PC-9 (cell line): ENCODE results near the gene ZMIZ1. TPM values are rescaled to one million over a fixed set of nuclear protein-coding genes. Genes with fewer than 3 reads are reported as not detected.

ENCODE experiments used
- BruUV-seq: library from RNA; stranded (reverse); fragments of 400-500 nt; replicated peaks from 2 replicates; lab custom pipeline; 2021; lab: Mats Ljungman, UMichigan
- CTCF ChIA-PET: fragments of 300-600 bp; sonication (Branson Sonifier 250); formaldehyde crosslinking; loops from one replicate; lab custom pipeline; 2022; ENCODE audit warnings: antibody characterized with exemption; lab: Charles Lee
- POLR2A ChIA-PET: fragments of 300-600 bp; sonication (Branson Sonifier 250); formaldehyde crosslinking; loops from one replicate; lab custom pipeline; 2022; ENCODE audit warnings: antibody characterized with exemption; ENCODE audit not compliant: unreplicated experiment; lab: Charles Lee
- DNase-seq, 2 experiments: peaks; one replicate each; pipeline versions ENCODE4 v3.0.0 to v3.0.0-alpha.2; 2015 to 2022; ENCODE audit warnings: mixed read lengths in 1 of 2
- H2AFZ ChIP-seq: fragments of 200-600 bp; sonication (generic); 2 replicates; pipeline ENCODE4 v1.8.1; 2017; ENCODE audit warnings: antibody characterized with exemption
- H3F3A ChIP-seq: fragments of 200-600 bp; sonication (generic); 2 replicates; pipeline ENCODE4 v1.8.1; 2017; ENCODE audit warnings: antibody characterized with exemption, mild to moderate bottlenecking, low read depth; ENCODE audit not compliant: insufficient read depth
- H3K27ac ChIP-seq: fragments of 200-600 bp; sonication (generic); 2 replicates; pipeline ENCODE4 v1.6.1; 2016; ENCODE audit warnings: mixed run types
- H3K27me3 ChIP-seq: fragments of 200-600 bp; sonication (generic); 2 replicates; pipeline ENCODE4 v1.6.1; 2016; ENCODE audit warnings: low read depth, mixed run types; ENCODE audit not compliant: insufficient read depth
- H3K36me3 ChIP-seq: fragments of 200-600 bp; sonication (generic); 2 replicates; pipeline ENCODE4 v1.6.1; 2016; ENCODE audit warnings: low read depth, mixed run types
- H3K4me1 ChIP-seq: fragments of 200-600 bp; sonication (generic); replicated peaks from 2 replicates; pipeline ENCODE4 v1.6.1; 2016; ENCODE audit warnings: mixed run types; ENCODE audit not compliant: insufficient read depth
- H3K4me2 ChIP-seq: fragments of 200-600 bp; sonication (generic); 2 replicates; pipeline ENCODE4 v1.6.1; 2017; ENCODE audit warnings: mixed run types
- H3K4me3 ChIP-seq: fragments of 200-600 bp; sonication (generic); 2 replicates; pipeline ENCODE4 v1.6.1; 2016; ENCODE audit warnings: mixed run types
- H3K79me2 ChIP-seq: fragments of 200-600 bp; sonication (generic); 2 replicates; pipeline ENCODE4 v1.6.1; 2017; ENCODE audit warnings: low read depth, mixed run types
- H3K9me2 ChIP-seq: fragments of 200-600 bp; sonication (generic); 2 replicates; pipeline ENCODE4 v1.8.1; 2017; ENCODE audit warnings: mild to moderate bottlenecking; ENCODE audit not compliant: insufficient read depth
- H3K9me3 ChIP-seq: fragments of 200-600 bp; sonication (generic); 2 replicates; pipeline ENCODE4 v1.8.1; 2016; ENCODE audit warnings: low read depth; ENCODE audit not compliant: insufficient read depth
- H4K20me1 ChIP-seq: fragments of 200-600 bp; sonication (generic); 2 replicates; pipeline ENCODE4 v1.8.1; 2017; ENCODE audit not compliant: insufficient read depth
- EZH2 ChIP-seq: fragments of 200-600 bp; sonication (generic); IDR thresholded peaks from 2 replicates; pipeline ENCODE4 v1.8.0; 2017; ENCODE audit warnings: antibody characterized with exemption, low read depth
- intact Hi-C: fragments of 100-400 bp; cut with micrococcal nuclease; formaldehyde crosslinking; loops from one replicate; pipeline ENCODE4 v1.10.0; 2022; ENCODE audit not compliant: unreplicated experiment
- total RNA-seq: library from RNA; stranded (reverse); gene quantifications from 2 replicates; pipeline ENCODE4 v1.2.3, GENCODE V29; 2021
- TF ChIP-seq, protein P1 (sequence below): fragments of 200-600 bp; sonication (generic); conservative IDR thresholded peaks from 2 replicates; pipeline ENCODE4 v1.6.1; 2017; ENCODE audit warnings: mixed run types, antibody characterized with exemption, mild to moderate bottlenecking, moderate library complexity

The ZMIZ1 gene
- total RNA-seq, 1 experiment from 2014 or later, result 47.6 TPM

GRCh38 chr10:79292891-79293746 is 224.4 kb downstream of the ZMIZ1 start:
- H2AFZ ChIP-seq, result no peak overlapping the region
- no peaks in the 10 kb centered on the region for H3K9me2 ChIP-seq
- TF ChIP-seq EZH2, result no peak
- TF ChIP-seq, protein P1, sequence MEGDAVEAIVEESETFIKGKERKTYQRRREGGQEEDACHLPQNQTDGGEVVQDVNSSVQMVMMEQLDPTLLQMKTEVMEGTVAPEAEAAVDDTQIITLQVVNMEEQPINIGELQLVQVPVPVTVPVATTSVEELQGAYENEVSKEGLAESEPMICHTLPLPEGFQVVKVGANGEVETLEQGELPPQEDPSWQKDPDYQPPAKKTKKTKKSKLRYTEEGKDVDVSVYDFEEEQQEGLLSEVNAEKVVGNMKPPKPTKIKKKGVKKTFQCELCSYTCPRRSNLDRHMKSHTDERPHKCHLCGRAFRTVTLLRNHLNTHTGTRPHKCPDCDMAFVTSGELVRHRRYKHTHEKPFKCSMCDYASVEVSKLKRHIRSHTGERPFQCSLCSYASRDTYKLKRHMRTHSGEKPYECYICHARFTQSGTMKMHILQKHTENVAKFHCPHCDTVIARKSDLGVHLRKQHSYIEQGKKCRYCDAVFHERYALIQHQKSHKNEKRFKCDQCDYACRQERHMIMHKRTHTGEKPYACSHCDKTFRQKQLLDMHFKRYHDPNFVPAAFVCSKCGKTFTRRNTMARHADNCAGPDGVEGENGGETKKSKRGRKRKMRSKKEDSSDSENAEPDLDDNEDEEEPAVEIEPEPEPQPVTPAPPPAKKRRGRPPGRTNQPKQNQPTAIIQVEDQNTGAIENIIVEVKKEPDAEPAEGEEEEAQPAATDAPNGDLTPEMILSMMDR, result peak; percentile 73
- peak overlapping the region; percentile 64 for H3K27ac ChIP-seq
- ChIA-PET POLR2A (no interaction called here), CTCF (interaction anchor here (0.6 to 1.0 kb wide), 3 partner anchors 22 to 43 kb away, joined by 5 read pairs; no protein-coding TSS in a partner anchor)
- peaks cover 48% of the 10 kb centered on the region for H3K4me1 ChIP-seq
- intact Hi-C loops, result no loop called here
- H3F3A ChIP-seq, result peaks cover 23% of the 10 kb centered on the region
- peaks cover 10% of the 10 kb centered on the region; the same call in 1 of the 2 replicates for H3K36me3 ChIP-seq
- H3K9me3 ChIP-seq, result no peaks in the 10 kb centered on the region
- no peak overlapping the region for H3K4me3 ChIP-seq
- no TSS peak for BruUV-seq
- H3K79me2 ChIP-seq, result no peaks in the 10 kb centered on the region
- H4K20me1 ChIP-seq, result no peaks in the 10 kb centered on the region
- H3K27me3 ChIP-seq, result no peaks in the 10 kb centered on the region
- no peak for DNase-seq
- no peak overlapping the region for H3K4me2 ChIP-seq

DNA sequence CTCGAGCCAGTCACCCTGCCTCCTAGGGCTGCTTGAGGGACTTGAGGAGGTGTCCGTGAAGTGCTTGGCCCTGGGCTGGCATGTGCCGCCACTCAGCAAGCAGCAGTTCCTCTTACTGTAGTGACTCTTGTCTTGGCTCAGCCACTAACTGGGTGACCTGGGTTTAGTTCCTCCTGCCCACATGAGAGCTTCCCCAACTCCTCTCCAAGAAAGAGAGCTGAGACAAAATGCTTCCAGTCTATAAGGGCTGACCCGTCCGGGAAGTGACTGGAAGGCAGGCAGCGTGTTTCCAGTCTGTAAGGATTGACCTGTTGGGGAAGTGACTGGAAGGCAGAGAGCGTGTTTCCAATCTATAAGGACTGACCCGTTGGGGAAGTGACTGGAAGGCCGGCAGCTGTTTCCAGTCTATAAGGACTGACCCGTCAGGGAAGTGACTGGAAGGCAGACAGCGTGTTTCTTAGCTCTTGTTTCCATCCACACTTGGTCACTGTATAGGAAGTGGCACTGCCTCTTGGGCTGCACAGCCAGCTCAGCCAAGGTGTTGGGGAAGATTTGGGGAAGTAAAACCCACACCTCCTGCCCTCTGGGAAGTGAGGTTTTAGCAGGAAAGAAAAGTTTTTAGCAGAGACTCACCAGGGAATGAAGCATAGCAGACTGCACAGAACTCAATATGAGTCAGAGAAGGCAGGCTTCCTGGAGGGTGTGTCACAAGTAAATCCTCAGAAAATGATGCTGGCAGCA is 225.2 kb downstream of the ZMIZ1 start:
- BruUV-seq, result no TSS peak
- intact Hi-C loops, result no loop called here
- Histone ChIP-seq H3K4me3 (no peak overlapping the region), H3K4me1 (peaks cover 48% of the 10 kb centered on the region), H3K27ac (peak overlapping the region; percentile 64), H2AFZ (no peak overlapping the region), H3F3A (peaks cover 26% of the 10 kb centered on the region), H3K27me3 (no peaks in the 10 kb centered on the region), H3K36me3 (peaks cover 10% of the 10 kb centered on the region; the same call in 1 of the 2 replicates), H3K9me2 (no peaks in the 10 kb centered on the region), H3K9me3 (no peaks in the 10 kb centered on the region), H4K20me1 (no peaks in the 10 kb centered on the region), H3K79me2 (no peaks in the 10 kb centered on the region), H3K4me2 (0 out of 2 replicates have a peak overlapping the region, but pooled peaks have one; percentile 5)
- TF ChIP-seq EZH2, result no peak
- TF ChIP-seq, protein P1, result no peak
- DNase-seq, result peak in 1 of 2 experiments; percentile 69
- POLR2A ChIA-PET, result interaction anchor here (0.7 kb wide), 1 partner anchor 909 kb away, joined by 3 read pairs; no protein-coding TSS in a partner anchor
- CTCF ChIA-PET, result no interaction called here

DNA sequence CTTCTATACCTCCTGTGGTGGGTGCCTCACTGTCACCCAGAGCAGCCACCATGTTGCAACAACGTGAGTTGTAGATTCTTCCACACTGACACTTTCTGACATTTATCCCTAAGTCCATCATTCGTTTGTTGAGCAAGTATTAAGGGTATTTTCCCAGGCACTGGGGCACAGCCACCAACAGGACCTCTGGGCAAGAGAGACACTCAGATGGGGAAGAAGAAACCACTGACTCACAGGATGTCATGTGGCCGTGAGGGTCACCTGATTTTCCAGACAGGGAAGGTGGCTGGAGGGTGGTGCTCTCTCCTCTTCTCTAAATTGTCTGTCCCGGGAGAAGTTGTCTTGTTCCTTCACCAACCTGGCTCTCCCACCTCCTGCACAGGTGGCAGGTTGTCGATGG is 226.8 kb downstream of the ZMIZ1 start:
- intact Hi-C loops, result no loop called here
- CTCF ChIA-PET, result no interaction called here

More for the DNA sequence above, 226.8 kb downstream of the ZMIZ1 start:
- Histone ChIP-seq H2AFZ (no peak overlapping the region), H3K27me3 (no peaks in the 10 kb centered on the region), H3K9me3 (no peaks in the 10 kb centered on the region), H3K27ac (no peak overlapping the region), H4K20me1 (no peaks in the 10 kb centered on the region), H3K36me3 (peaks cover 11% of the 10 kb centered on the region; the same call in 1 of the 2 replicates), H3K4me3 (no peak overlapping the region), H3K4me2 (no peak overlapping the region), H3K9me2 (no peaks in the 10 kb centered on the region), H3F3A (peaks cover 42% of the 10 kb centered on the region), H3K79me2 (no peaks in the 10 kb centered on the region), H3K4me1 (peaks cover 52% of the 10 kb centered on the region)
- BruUV-seq, result no TSS peak
- TF ChIP-seq, protein P1, result no peak
- no peak for TF ChIP-seq EZH2
- no peak for DNase-seq
- POLR2A ChIA-PET, result no interaction called here
